HUES48 (cell line): ENCODE results near the gene CHRNA4.

Source experiments
- H3K27ac ChIP-seq: one replicate; pipeline ENCODE4 v1.7.0; 2013; ENCODE audit warnings: low read depth, low read length, inconsistent platforms
- H3K27me3 ChIP-seq: 2 replicates; pipeline ENCODE4 v1.6.1; 2013; ENCODE audit warnings: mild to moderate bottlenecking, low read length; ENCODE audit not compliant: control insufficient read depth, insufficient read depth
- H3K36me3 ChIP-seq: 2 replicates; pipeline ENCODE4 v1.6.1; 2013; ENCODE audit warnings: low read length; ENCODE audit not compliant: control insufficient read depth, insufficient read depth
- H3K4me1 ChIP-seq: 2 replicates; pipeline ENCODE4 v1.6.1; 2013; ENCODE audit warnings: mild to moderate bottlenecking, low read length; ENCODE audit not compliant: control insufficient read depth, insufficient read depth
- H3K4me3 ChIP-seq: 2 replicates; pipeline ENCODE4 v1.5.1; 2013; ENCODE audit warnings: mild to moderate bottlenecking, low read depth, low read length
- H3K9ac ChIP-seq: 2 replicates; pipeline ENCODE4 v1.6.1; 2013; ENCODE audit warnings: mild to moderate bottlenecking, low read depth, low read length, moderate library complexity
- H3K9me3 ChIP-seq: 2 replicates; pipeline ENCODE4 v1.6.1; 2013; ENCODE audit warnings: low read length; ENCODE audit not compliant: control insufficient read depth, insufficient read depth

Gene CHRNA4

DNA sequence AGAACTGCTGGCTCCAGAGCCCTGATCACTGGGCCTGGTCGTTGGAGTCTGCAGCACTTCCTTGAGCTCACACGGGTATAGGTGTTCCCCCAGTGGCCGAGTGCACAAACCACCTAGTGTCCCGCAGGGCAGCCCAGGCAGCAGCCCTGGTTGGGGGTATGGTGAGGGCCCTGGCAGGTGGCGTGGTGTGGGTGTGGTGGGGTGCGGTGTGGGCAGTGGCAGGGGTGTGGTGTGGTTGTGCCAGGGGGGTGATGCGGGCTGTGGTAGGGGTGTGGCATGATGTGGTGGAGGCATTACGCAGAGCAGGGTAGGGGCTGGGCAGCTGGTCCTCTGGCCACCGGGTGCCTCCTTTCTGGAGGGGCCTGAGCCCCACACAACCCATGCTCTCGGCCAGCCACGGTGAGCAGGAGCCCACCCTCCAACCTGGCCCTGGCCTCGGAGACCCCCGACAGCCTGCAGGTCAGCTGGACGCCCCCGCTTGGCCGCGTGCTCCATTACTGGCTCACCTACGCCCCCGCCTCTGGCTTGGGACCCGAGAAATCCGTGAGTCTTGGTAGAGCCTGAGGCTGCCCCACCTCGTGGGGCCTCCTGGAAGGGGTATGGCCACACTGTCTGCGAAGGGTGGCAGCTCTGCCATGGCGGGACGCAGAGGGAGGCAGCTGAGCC is 47.7 kb downstream of the CHRNA4 start:
- Histone ChIP-seq H3K4me1 (no peaks in the 10 kb centered on the region), H3K27me3 (no peaks in the 10 kb centered on the region), H3K9me3 (no peaks in the 10 kb centered on the region)

DNA sequence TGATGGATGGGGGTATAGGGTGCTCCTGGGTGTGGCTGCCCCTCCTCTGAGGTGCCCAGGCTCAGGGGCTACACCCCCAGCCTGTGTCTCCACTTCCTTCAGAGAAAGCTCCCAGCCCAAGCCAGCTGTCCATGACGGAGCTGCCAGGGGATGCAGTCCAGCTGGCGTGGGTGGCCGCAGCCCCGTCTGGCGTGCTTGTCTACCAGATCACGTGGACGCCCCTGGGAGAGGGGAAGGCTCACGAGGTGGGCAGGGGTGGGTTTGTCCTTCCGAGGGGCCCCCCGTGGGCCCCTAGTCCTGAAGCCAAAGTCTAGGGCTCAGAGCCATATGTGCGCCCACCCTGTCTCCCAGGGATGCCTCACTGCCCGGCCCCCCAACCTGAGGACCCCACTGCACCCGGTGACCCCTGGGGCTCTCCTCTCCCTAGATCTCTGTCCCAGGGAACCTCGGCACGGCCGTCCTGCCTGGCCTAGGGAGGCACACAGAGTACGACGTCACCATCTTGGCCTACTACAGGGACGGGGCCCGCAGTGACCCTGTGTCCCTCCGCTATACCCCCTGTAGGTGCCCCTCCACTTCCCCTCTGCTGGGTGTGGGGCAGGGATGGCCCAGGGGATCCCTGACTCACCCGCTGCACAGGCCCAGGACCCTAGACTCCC is 48.3 kb downstream of the CHRNA4 start:
- Histone ChIP-seq H3K27me3 (no peaks in the 10 kb centered on the region), H3K4me3 (no peak overlapping the region)

More for the DNA sequence above, 47.7 kb downstream of the CHRNA4 start:
- H3K4me3 ChIP-seq, result no peak overlapping the region
- H3K27ac ChIP-seq, result no peak overlapping the region
- H3K9ac ChIP-seq, result no peak overlapping the region
- H3K36me3 ChIP-seq, result no peaks in the 10 kb centered on the region

DNA sequence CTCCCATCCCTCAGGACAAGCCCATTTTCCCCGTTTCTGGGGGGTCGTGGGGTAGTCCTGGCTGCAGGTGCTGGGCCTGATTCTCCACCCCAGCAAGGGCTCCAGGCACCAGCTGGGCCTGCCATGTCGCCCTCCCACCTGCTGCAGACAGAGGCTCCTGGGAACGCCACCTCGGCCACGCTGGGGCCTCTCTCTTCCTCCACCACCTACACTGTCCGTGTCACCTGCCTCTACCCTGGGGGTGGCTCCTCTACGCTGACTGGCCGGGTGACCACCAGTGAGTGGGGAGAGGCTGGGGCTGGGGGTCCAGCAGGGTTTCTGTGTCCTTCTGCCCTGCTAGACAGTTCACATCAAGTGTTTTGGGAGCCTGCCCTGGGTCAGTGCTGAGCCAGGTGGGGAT is 48.9 kb downstream of the CHRNA4 start:
- Histone ChIP-seq H3K9me3 (no peaks in the 10 kb centered on the region), H3K36me3 (no peaks in the 10 kb centered on the region), H3K4me3 (no peak overlapping the region), H3K27ac (no peak overlapping the region), H3K27me3 (no peaks in the 10 kb centered on the region), H3K9ac (no peak overlapping the region), H3K4me1 (no peaks in the 10 kb centered on the region)

More for the DNA sequence above, 48.3 kb downstream of the CHRNA4 start:
- no peak overlapping the region for H3K27ac ChIP-seq
- H3K9ac ChIP-seq, result no peak overlapping the region
- no peaks in the 10 kb centered on the region for H3K4me1 ChIP-seq
- no peaks in the 10 kb centered on the region for H3K9me3 ChIP-seq
- no peaks in the 10 kb centered on the region for H3K36me3 ChIP-seq

DNA sequence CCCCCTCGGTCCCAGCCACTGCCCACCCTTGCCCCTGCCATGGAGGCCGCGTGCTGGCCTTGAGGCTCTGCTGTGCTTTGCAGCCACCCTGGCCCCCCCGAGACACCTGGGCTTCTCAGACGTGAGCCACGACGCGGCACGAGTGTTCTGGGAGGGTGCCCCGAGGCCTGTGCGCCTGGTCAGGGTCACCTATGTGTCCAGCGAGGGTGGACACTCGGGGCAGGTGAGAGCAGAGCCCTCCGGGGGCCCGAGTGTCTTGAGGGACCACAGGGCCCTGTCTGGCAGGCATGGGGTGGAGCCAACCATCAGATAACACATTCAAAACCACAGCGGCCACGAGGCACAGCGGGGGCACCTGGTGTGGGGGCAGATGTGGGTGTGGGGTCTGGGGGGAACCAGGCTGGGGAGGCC is 49.3 kb downstream of the CHRNA4 start:
- Histone ChIP-seq H3K9me3 (no peaks in the 10 kb centered on the region), H3K4me1 (no peaks in the 10 kb centered on the region), H3K27ac (no peak overlapping the region), H3K36me3 (no peaks in the 10 kb centered on the region), H3K4me3 (no peak overlapping the region), H3K27me3 (no peaks in the 10 kb centered on the region), H3K9ac (no peak overlapping the region)

DNA sequence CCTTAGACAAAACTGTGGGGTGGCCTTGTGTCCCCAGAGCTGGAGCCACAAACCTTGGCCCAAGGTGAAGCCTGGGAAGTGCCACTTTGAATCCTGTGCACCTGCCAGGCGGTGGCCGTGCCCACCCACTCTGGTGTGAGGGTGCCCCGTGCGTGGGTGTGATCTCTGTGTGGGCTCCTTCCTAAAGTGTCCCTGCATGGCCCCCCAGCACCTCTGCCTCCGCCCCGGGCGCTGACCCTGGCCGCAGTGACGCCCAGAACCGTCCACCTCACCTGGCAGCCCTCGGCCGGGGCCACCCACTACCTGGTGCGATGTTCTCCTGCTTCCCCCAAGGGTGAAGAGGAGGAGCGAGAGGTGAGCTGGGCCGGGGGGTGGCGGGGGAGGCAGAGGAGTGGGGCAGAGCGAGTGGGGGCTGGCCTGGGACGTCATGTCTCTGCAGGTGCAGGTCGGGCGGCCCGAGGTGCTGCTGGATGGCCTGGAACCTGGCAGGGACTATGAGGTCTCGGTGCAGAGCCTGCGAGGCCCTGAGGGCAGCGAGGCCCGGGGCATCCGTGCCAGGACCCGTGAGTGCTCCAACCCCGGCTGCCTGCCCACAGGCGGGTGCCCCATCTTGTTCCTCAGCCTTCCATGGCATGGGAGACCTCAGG is 49.8 kb downstream of the CHRNA4 start:
- no peak overlapping the region for H3K4me3 ChIP-seq
- H3K9ac ChIP-seq, result no peak overlapping the region
- H3K4me1 ChIP-seq, result no peaks in the 10 kb centered on the region
- no peaks in the 10 kb centered on the region for H3K27me3 ChIP-seq
- H3K36me3 ChIP-seq, result no peaks in the 10 kb centered on the region
- no peaks in the 10 kb centered on the region for H3K9me3 ChIP-seq
- no peak overlapping the region for H3K27ac ChIP-seq

DNA sequence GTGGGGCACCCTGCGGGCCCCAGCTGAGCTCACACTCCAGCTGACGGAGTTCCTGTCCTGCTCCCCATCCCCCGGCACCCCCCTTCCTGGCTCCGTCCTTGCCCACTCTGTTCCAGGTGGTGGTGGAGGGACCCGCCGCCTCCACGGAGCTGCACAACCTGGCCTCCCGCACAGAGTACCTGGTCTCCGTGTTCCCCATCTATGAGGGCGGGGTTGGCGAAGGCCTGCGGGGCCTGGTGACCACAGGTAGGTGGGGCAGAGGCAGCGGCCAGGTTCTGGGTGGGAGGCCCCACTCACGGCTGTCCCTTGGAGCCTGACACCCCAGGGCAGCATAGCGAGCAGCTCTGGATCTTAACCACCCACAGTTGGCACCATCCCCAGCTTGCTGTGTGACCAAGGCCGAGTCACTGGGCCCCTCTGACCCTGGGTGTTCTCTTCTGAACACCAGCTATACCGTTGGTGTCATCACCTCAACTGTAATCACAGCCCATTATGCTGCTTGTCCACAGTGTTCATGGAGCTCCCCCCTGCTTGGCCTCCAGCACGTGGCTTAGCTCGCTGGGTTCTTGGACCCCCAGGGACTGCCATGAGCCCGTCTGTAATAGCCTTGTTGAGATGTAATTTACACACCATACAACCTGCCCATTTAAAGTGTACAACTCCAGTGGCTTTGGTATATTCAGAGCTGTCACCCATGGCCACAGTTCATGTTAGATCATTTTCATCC is 50.7 kb downstream of the CHRNA4 start:
- no peaks in the 10 kb centered on the region for H3K9me3 ChIP-seq
- no peak overlapping the region for H3K9ac ChIP-seq
- H3K27ac ChIP-seq, result no peak overlapping the region
- H3K27me3 ChIP-seq, result no peaks in the 10 kb centered on the region
- H3K4me3 ChIP-seq, result no peak overlapping the region
- H3K4me1 ChIP-seq, result no peaks in the 10 kb centered on the region
- H3K36me3 ChIP-seq, result no peaks in the 10 kb centered on the region

DNA sequence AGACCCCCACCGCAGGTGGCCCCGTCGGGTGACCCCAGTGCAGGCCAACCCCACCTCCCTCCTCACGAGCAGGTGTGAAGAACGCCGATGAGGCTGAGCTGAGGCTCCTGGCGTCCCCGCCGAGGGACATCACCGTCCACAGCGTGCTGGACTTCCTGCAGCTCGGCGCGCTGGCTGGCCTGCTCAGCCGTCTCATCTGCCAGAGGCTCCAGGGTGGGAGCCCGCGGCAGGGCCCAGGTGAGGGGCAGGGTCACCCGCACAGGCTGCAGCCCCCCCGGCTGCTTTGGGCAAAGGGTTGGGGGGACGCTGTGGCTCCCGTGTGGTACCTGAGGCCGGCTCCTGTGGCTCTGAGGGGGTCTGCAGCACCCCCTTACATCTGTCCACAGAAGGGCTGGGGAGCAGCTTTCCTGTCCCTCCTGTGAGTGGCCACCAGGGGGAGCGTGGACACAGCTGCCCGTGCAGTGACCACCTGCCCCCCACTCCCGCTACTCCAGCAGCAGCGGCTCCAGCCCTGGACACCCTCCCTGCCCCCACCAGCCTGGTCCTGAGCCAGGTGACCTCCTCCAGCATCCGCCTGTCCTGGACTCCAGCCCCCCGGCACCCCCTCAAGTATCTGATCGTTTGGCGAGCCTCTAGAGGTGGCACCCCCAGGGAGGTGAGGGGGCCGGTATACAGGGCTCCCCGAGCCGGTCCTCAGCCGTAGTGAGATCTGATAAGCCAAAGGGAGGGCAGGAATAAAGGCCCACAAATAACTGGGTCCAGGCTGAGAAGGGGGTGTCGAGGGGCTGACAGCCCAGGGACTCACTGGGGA is 51.7 kb downstream of the CHRNA4 start:
- H3K4me3 ChIP-seq, result no peak overlapping the region
- H3K36me3 ChIP-seq, result no peaks in the 10 kb centered on the region
- H3K27me3 ChIP-seq, result no peaks in the 10 kb centered on the region
- H3K4me1 ChIP-seq, result no peaks in the 10 kb centered on the region
- H3K27ac ChIP-seq, result no peak overlapping the region
- H3K9me3 ChIP-seq, result no peaks in the 10 kb centered on the region
- H3K9ac ChIP-seq, result no peak overlapping the region

DNA sequence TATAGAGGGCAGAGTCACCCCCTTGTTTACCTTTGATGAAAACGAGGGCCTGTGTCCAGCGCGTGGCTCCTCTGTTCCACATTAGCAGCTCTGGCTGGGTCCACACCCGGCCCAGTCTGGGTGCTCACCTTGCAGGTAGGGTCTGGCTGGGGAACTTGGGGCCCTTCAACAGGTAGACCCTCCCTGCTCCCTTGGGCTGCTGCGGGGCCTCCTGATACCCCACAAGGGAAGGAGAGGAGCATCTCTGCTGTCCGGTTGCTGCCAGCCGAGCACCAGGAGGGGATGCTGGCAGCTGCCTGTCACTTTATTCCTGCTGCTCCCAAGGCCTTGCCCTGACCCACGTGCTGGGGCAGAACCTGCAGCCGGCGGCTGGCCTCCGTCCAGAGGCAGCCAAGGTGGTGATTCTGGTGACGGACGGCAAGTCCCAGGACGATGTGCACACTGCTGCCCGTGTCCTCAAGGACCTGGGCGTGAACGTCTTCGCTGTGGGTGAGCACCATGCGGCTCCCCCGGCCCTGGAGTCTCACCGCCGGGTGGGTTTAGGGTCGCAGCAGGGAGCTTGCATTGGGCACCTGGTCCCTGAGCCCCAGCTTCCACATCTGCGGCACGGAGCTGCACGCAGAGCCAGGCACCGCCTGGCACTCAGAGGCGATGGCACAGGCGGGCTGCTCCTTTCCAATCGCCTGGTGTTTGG is 52.8 kb downstream of the CHRNA4 start:
- Histone ChIP-seq H3K27me3 (no peaks in the 10 kb centered on the region), H3K4me1 (no peaks in the 10 kb centered on the region), H3K27ac (no peak overlapping the region), H3K4me3 (no peak overlapping the region), H3K9me3 (no peaks in the 10 kb centered on the region), H3K9ac (no peak overlapping the region), H3K36me3 (no peaks in the 10 kb centered on the region)

DNA sequence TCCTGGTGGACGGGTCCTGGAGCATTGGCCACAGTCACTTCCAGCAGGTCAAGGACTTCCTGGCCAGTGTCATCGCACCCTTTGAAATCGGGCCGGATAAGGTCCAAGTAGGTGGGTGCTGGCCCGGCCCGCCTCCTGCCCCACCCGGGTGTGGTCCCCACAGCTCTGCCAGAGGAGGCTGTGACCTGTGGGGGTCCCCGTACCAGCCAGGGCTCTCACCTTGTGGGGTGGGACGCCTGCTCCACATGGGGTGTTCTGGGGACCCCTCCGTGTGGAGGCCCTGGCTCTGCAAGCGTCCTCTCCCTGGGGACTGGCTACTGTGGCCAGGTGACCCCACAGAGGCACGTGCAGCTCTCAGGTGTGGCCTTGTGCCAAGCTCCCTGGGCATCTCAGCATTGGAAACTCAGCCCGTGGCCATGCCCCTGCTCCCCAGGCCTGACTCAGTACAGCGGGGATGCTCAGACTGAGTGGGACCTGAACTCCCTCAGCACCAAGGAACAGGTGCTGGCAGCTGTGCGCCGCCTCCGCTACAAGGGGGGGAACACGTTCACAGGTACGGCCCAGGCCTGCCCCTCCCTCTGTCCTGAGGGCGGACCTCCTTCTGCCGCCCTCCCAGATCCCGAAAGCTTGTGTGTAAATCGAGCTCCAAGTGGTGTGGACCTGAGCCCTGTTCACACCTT is 53.5 kb downstream of the CHRNA4 start:
- Histone ChIP-seq H3K27ac (no peak overlapping the region), H3K4me1 (no peaks in the 10 kb centered on the region), H3K9ac (no peak overlapping the region), H3K9me3 (no peaks in the 10 kb centered on the region), H3K4me3 (no peak overlapping the region), H3K36me3 (no peaks in the 10 kb centered on the region), H3K27me3 (no peaks in the 10 kb centered on the region)
